ENCODE results near the gene ATP5F1C.
"Not testable (repeated sequence)": the region's sequence is repeated elsewhere in the genome, so short reads cannot be mapped to it uniquely, and the experiment has no call there.

ATP5F1C gene

DNA sequence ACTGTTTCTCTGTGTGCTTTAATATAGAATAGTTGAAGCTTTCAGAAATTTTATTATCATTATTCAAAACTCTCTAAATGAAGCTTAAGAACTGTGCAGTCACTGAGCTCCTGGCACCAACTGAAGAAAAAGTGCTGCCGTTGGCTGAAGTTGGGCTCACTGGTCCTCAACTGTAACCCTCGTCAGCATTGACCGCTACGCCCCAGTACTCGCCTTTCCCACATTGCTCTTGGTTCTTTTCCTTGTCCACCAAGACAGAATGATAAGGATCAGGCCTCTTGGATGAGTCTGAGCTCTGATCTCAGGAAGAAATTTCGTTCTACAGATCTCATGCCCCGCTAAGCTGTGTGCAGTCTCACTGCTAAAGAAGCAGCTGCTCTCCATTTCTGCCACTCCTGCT lies 22.5 kb downstream of the ATP5F1C start:
- Mint-ChIP-seq H3K4me1 (ENCODE audit: low read depth) (peaks cover 7% of the 10 kb centered on the region), H3K36me3 (ENCODE audit: low read depth) (peaks cover 28% of the 10 kb centered on the region), H3K9me3 (no peaks in the 10 kb centered on the region), H3K4me3 (no peak overlapping the region), H3K27ac (no peak overlapping the region), H3K27me3 (peaks cover 5% of the 10 kb centered on the region)
- intact Hi-C loops (cut with micrococcal nuclease), result no loop called here

DNA sequence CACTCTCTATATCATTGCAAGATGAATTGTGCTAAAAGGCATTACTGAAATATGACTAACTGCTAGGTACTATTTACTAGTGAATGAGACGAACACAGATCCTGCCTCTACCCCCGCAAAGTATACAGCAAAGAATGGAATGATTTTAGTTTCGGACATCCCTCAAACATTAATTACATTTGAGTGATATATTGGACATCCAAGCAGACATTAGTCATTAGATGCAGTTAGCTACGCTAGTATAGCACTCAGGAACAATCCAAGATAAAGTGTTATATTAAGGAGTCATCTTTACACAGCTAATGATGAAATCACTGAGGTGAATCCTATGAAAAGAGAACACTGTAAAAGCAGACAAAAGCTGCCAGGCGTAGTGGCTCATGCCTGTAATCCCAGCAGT lies 23.0 kb downstream of the ATP5F1C start:
- intact Hi-C loops (cut with micrococcal nuclease), result no loop called here
- no peaks in the 10 kb centered on the region for H3K9me3 Mint-ChIP-seq
- peaks cover 23% of the 10 kb centered on the region for H3K36me3 Mint-ChIP-seq (ENCODE audit: low read depth)
- H3K27me3 Mint-ChIP-seq, result peaks cover 5% of the 10 kb centered on the region
- H3K4me3 Mint-ChIP-seq, result no peak overlapping the region
- H3K27ac Mint-ChIP-seq, result no peak overlapping the region
- H3K4me1 Mint-ChIP-seq (ENCODE audit: low read depth), result peaks cover 7% of the 10 kb centered on the region

DNA sequence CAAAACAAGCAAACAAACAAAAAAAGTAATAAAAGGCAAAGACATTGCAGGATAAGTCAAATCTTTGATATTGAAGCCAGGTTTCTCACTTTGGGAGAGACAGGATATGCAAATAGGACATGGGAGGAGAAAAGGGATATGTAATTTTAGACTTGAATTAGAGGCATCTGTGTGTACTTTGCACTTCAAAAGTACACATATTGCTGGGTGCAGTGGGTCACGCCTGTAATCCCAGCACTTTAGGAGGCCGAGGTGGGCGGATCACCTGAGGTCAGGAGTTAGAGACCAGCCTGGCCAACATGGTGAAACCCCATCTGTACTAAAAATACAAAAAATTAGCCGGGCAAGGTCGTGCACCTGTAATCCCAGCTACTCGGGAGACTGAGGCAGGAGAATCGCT lies 23.8 kb downstream of the ATP5F1C start:
- intact Hi-C loops (cut with micrococcal nuclease), result not testable (repeated sequence)
- H3K36me3 Mint-ChIP-seq (ENCODE audit: low read depth), result peaks cover 15% of the 10 kb centered on the region

DNA sequence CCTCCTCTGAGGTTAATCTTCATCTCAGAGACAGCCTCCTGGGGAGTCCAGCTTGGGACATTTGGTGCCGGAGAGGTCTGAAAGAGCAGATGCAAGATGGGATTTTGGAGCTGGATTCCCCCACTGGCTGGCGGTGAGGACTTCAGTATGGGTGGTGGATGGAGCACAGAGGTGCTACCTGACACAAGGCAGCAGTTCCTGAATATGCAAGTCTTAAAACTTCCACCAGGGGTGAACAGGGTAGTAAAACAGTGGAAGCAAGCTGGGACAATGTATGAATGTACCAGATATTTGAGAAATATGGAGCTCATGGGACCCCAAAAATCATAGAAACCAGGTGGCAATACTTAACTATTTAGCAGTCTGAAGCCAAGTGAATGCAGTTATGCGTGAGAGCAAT lies 25.5 kb downstream of the ATP5F1C start:
- Mint-ChIP-seq H3K4me3 (no peak overlapping the region), H3K4me1 (ENCODE audit: low read depth) (peaks cover 7% of the 10 kb centered on the region), H3K9me3 (no peaks in the 10 kb centered on the region), H3K36me3 (ENCODE audit: low read depth) (peaks cover 6% of the 10 kb centered on the region), H3K27ac (no peak overlapping the region), H3K27me3 (peaks cover 7% of the 10 kb centered on the region)
- intact Hi-C loops (cut with micrococcal nuclease), result no loop called here

More for the DNA sequence above, 23.8 kb downstream of the ATP5F1C start:
- not testable (repeated sequence) for H3K27me3 Mint-ChIP-seq; H3K4me3 Mint-ChIP-seq; H3K9me3 Mint-ChIP-seq; H3K27ac Mint-ChIP-seq; H3K4me1 Mint-ChIP-seq (ENCODE audit: low read depth)

DNA sequence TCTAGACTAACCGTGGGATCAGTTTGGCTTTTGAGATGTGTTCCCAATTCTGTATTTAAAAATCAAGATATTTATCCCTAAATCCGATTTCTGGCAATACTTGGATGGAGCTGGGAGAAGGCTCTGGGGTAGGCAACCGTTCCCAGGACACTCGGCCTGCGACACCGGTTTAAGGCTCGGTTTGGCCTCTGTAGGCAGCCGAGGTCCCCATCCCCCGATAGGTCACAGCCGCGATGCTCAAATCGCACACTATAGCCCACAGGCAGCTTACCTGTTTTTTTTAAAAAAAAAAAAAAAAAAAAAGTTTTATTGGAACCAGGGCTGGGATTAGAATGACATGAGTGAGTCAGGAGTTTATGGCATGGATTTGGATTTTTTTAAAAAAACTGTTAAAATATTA lies 29.6 kb downstream of the ATP5F1C start:
- intact Hi-C loops (cut with micrococcal nuclease), result no loop called here
- Mint-ChIP-seq H3K4me1 (ENCODE audit: low read depth) (peaks cover 29% of the 10 kb centered on the region), H3K9me3 (no peaks in the 10 kb centered on the region), H3K27ac (peak overlapping the region; percentile 76), H3K27me3 (peaks cover 6% of the 10 kb centered on the region), H3K4me3 (peak overlapping the region; percentile 92), H3K36me3 (ENCODE audit: low read depth) (peaks cover 27% of the 10 kb centered on the region)

DNA sequence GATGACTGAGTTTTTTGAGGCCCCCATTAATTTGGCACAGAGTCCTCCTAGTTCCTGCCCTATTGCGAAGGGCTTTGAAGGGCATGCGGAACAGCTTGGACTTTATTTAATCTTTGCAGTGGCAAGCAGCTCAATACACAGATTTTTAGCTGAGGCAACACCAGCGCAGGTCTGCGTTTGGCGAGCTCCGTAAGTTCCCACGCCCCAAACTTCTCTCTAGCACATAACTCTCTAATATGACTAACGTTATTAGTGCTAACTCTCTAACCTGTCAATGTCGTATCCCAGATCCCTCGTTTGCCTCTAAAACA lies 30.0 kb downstream of the ATP5F1C start:
- intact Hi-C loops (cut with micrococcal nuclease), result loop anchor here (1.0 kb wide), 1 partner anchor 30 kb away; the partner anchor contains the start of gene ATP5F1C
- Mint-ChIP-seq H3K36me3 (ENCODE audit: low read depth) (peaks cover 27% of the 10 kb centered on the region), H3K4me3 (peak overlapping the region; percentile 92), H3K4me1 (ENCODE audit: low read depth) (peaks cover 29% of the 10 kb centered on the region), H3K27ac (peak overlapping the region; percentile 76), H3K27me3 (peaks cover 6% of the 10 kb centered on the region), H3K9me3 (no peaks in the 10 kb centered on the region)

DNA sequence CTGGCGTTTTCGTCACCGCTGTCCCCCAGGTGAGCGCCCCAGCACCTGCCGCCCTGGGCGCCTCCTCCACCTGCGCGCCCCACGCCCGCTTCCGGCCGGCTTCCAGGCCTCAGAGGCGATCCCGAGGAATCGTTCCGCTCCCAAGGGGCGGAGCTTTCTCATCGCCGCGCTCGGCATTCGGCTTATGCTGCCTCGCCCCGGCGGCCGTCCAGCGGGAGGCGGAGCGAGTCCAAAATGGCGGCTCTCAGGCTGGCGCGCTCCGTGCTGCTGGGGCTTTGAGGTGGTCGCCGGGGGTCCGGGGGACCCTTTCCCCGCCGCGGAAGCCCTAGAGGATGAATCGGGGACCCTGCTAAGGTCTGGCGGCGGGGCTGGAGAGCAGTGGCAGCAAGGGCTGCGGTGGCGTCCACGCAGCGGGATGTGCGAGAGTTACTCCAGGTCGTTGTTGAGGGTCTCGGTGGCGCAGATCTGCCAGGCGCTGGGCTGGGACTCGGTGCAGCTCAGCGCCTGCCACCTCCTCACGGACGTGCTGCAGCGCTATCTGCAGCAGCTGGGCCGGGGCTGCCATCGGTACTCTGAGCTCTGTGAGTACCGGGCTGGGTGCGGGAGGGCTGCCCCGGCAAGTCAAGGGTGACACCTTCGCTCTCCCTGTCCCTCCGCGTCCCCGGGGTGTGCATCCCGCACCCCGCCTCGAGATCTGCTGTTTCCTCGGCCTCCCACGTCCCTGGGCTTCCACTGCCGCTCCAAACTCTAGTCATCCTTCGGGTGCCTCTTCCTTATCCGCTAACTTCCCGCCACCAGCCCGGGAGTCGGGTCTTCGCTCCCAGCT lies 30.5 kb downstream of the ATP5F1C start, which contains the start of gene TAF3:
TAF3 (plus strand) TSS at position 211 of the 826 bp plus-strand sequence; CDS start at position 416, 205 bp downstream.
- intact Hi-C loops (cut with micrococcal nuclease), result loop anchor here (1.0 kb wide), 1 partner anchor 30 kb away; the partner anchor contains the start of gene ATP5F1C
- Mint-ChIP-seq H3K27me3 (peaks cover 3% of the 10 kb centered on the region), H3K4me3 (peak within 1 kb of the TSS; percentile 92), H3K9me3 (no peaks in the 10 kb centered on the region), H3K4me1 (ENCODE audit: low read depth) (peaks cover 29% of the 10 kb centered on the region), H3K27ac (peak within 1 kb of the TSS; percentile 76), H3K36me3 (ENCODE audit: low read depth) (peaks cover 27% of the 10 kb centered on the region)

DNA sequence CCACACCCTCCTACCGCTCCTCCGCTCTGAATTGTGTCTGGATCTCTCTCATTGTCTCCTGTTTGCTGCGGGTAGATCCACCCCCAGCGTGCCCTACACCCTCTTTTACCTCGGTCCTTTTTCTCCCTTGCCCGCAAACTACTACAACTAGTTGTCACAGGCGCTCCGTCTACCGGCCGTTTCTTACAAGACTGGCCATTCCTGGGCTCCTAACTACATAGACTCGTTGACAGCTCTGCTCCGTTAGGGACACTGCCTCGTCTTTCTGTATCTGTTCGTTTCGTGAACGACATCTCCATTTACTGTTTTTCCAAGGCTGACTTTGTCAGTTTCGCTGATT lies 31.1 kb downstream of the ATP5F1C start:
- peaks cover 27% of the 10 kb centered on the region for H3K4me1 Mint-ChIP-seq (ENCODE audit: low read depth)
- no peaks in the 10 kb centered on the region for H3K9me3 Mint-ChIP-seq
- H3K27ac Mint-ChIP-seq, result peak overlapping the region; percentile 76
- peaks cover 3% of the 10 kb centered on the region for H3K27me3 Mint-ChIP-seq
- peaks cover 28% of the 10 kb centered on the region for H3K36me3 Mint-ChIP-seq (ENCODE audit: low read depth)
- peak overlapping the region; percentile 92 for H3K4me3 Mint-ChIP-seq
- intact Hi-C loops (cut with micrococcal nuclease), result no loop called here

DNA sequence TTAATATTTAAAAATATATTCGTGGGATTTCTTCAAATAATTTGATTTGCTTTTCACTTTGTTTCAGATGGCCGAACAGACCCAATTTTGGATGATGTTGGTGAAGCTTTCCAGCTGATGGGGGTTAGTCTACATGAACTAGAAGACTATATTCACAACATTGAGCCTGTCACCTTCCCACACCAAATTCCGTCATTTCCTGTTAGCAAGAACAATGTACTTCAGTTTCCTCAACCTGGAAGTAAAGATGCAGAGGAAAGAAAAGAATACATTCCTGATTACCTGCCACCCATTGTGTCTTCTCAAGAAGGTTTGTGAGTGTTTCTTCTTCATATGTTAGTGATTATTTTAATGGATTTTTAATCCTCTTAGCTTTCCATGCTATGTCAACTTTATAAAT lies 36.3 kb downstream of the ATP5F1C start:
- intact Hi-C loops (cut with micrococcal nuclease), result no loop called here
- no peak overlapping the region for H3K27ac Mint-ChIP-seq
- no peaks in the 10 kb centered on the region for H3K27me3 Mint-ChIP-seq
- H3K9me3 Mint-ChIP-seq, result no peaks in the 10 kb centered on the region
- peaks cover 49% of the 10 kb centered on the region for H3K36me3 Mint-ChIP-seq (ENCODE audit: low read depth)
- peaks cover 20% of the 10 kb centered on the region for H3K4me1 Mint-ChIP-seq (ENCODE audit: low read depth)
- no peak overlapping the region for H3K4me3 Mint-ChIP-seq

DNA sequence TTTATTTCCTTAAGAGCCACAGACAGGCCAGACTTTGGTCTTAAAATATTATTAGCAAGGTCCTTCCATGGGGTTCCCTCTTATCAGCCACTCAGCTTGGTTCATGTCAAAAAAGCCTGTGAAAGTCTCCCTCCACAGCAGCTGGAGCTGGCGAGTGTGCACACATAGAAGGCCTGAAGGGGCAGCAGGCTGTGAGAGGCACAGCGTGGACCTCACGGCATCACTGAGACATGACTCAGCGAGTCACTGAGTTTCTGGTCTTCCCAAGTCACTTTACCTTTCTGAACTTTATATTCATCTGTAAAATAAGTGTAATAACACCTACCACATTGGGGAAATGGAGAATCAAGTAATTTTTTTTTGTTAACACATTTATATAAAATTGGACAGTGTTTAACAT lies 39.0 kb downstream of the ATP5F1C start:
- Mint-ChIP-seq H3K9me3 (no peaks in the 10 kb centered on the region), H3K27me3 (no peaks in the 10 kb centered on the region), H3K36me3 (ENCODE audit: low read depth) (peaks cover 53% of the 10 kb centered on the region), H3K4me1 (ENCODE audit: low read depth) (peaks cover 13% of the 10 kb centered on the region), H3K4me3 (no peak overlapping the region), H3K27ac (no peak overlapping the region)
- intact Hi-C loops (cut with micrococcal nuclease), result no loop called here

DNA sequence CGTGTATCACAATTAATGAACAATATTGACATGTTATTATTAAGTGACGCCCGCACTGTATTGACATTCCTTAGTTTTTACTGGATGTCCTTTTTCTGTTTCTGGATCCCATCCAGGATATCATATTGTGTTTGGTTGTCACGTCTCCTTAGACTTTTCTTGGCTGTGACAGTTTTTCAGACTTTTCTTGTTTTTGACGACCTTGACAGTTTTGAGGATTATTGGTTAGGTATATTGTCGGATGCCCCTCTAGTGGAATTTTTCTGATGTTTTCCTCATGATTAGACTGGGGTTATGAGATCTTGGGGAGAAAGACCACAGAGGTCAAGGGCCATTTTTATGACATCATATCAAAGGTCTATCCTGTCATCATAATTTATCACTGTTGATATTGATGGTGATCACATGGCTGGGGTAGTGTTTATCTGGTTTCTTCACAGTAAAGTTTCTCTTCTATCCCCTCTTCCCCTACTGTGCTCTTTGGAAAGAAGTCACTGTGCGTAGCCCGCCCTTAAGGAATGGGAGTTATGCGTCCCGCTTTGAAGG lies 41.4 kb downstream of the ATP5F1C start:
- intact Hi-C loops (cut with micrococcal nuclease), result no loop called here
- Mint-ChIP-seq H3K4me1 (ENCODE audit: low read depth) (peaks cover 11% of the 10 kb centered on the region), H3K27ac (no peak overlapping the region), H3K4me3 (no peak overlapping the region), H3K27me3 (no peaks in the 10 kb centered on the region), H3K36me3 (ENCODE audit: low read depth) (peaks cover 45% of the 10 kb centered on the region), H3K9me3 (no peaks in the 10 kb centered on the region)

DNA sequence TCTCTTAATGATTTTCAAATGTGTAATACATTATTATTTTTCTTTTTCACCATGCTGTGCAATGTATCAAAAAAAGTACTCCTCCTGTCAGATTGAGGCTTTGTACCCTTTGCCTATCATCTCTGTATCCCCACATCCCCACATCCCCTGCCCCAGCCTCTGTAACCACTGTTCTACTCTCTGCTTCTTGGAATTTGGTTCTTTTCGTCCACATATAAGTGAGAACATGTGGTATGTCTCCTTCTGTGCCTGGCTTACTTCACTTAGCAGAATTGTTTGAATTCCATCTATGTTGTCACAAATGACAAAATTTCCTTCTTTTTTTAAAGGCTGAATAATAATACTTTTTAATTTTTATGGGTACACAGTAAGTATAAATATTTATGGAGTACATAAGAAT lies 44.1 kb downstream of the ATP5F1C start:
- H3K27me3 Mint-ChIP-seq, result no peaks in the 10 kb centered on the region
- intact Hi-C loops (cut with micrococcal nuclease), result no loop called here
- H3K4me3 Mint-ChIP-seq, result no peak overlapping the region
- no peak overlapping the region for H3K27ac Mint-ChIP-seq
- H3K4me1 Mint-ChIP-seq (ENCODE audit: low read depth), result peaks cover 11% of the 10 kb centered on the region
- H3K36me3 Mint-ChIP-seq (ENCODE audit: low read depth), result peaks cover 42% of the 10 kb centered on the region
- no peaks in the 10 kb centered on the region for H3K9me3 Mint-ChIP-seq

DNA sequence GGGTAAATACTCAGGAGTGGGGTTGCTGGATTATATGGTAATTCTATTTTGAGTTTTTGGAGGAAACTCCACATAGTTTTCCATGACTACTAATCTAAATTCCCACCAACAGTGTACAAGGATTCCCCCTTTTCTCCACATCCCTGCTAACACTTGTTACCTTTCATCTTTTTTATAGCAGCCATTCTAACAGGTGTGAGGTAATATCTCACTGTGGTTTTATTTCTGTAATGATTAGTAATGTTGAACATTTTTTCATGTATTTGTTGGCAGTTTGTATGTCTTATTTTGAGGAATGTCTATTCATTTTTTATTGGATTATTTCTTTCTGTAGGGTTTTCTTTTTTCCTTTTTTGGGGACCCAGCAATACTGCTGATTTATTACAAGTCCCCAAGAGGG lies 45.2 kb downstream of the ATP5F1C start:
- Mint-ChIP-seq H3K27me3 (no peaks in the 10 kb centered on the region), H3K4me1 (ENCODE audit: low read depth) (peaks cover 11% of the 10 kb centered on the region), H3K4me3 (no peak overlapping the region)

DNA sequence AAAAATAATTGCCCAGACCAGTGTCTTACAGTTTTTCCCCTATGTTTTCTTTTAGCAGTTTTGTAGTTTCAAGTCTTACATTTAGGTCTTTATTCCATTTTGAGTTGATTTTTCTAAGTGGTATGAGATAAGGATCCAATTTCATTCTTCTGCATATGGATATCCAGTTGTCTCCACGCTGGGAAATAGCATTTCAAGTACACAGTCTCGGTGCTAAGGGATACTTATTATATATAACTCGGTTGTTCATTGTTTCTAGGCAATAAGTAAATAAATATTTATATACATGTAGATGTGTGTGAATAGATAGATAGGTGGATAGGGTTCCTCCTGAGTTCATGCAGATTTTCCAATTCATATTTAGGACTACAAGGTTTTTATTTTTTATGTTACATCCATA lies 46.3 kb downstream of the ATP5F1C start:
- no peaks in the 10 kb centered on the region for H3K9me3 Mint-ChIP-seq
- intact Hi-C loops (cut with micrococcal nuclease), result no loop called here
- H3K36me3 Mint-ChIP-seq (ENCODE audit: low read depth), result peaks cover 39% of the 10 kb centered on the region
- no peak overlapping the region for H3K27ac Mint-ChIP-seq
- no peak overlapping the region for H3K4me3 Mint-ChIP-seq
- peaks cover 9% of the 10 kb centered on the region for H3K4me1 Mint-ChIP-seq (ENCODE audit: low read depth)
- no peaks in the 10 kb centered on the region for H3K27me3 Mint-ChIP-seq

More for the DNA sequence above, 45.2 kb downstream of the ATP5F1C start:
- Mint-ChIP-seq H3K36me3 (ENCODE audit: low read depth) (peaks cover 36% of the 10 kb centered on the region), H3K9me3 (no peaks in the 10 kb centered on the region), H3K27ac (no peak overlapping the region)
- intact Hi-C loops (cut with micrococcal nuclease), result no loop called here

DNA sequence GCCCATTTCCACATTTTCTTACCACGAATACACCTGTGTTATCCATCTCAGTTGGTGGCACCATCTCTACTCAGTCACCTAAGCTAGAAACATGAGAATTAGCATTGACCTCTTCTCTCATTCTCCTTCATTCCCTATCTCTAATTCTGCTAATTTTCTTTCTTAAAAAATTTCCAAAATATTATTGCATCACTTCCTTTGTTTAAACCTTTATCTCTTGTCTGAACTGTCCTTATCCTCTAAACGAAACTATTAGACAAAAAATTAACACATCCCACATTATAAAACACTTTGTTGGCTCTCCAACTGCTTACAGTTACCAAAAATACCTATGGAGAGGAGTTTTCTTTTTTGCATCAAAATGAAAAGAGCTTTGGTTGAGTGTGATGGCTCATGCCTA lies 48.6 kb downstream of the ATP5F1C start:
- H3K4me1 Mint-ChIP-seq (ENCODE audit: low read depth), result no peaks in the 10 kb centered on the region
- H3K4me3 Mint-ChIP-seq, result no peak overlapping the region
- H3K27ac Mint-ChIP-seq, result no peak overlapping the region
- H3K27me3 Mint-ChIP-seq, result no peaks in the 10 kb centered on the region
- intact Hi-C loops (cut with micrococcal nuclease), result no loop called here
- no peaks in the 10 kb centered on the region for H3K9me3 Mint-ChIP-seq
- H3K36me3 Mint-ChIP-seq (ENCODE audit: low read depth), result peaks cover 41% of the 10 kb centered on the region

Measured in dendritic cell treated with granulocyte-macrophage colony-stimulating factor and Interleukin-4, amounts not matched to agents 40 ng/mL and 50 ng/mL, for 4 days (primary cell).